OCI-LY1 (cell line): ENCODE results near the gene FFAR1.

ENCODE experiments used
- H2AFZ ChIP-seq: fragments of 200-600 bp; sonication (generic), shearing (Covaris generic); 2 replicates; pipeline ENCODE4 v1.6.0; 2014; ENCODE audit warnings: antibody characterized with exemption, mild to moderate bottlenecking, low read length
- H3F3A ChIP-seq: fragments of 200-600 bp; sonication (generic), shearing (Covaris generic); 2 replicates; pipeline ENCODE4 v1.6.0; 2014; ENCODE audit warnings: mild to moderate bottlenecking, antibody characterized with exemption, low read length, moderate library complexity; ENCODE audit not compliant: insufficient read depth
- H3K27ac ChIP-seq: fragments of 200-600 bp; sonication (generic); 2 replicates; pipeline ENCODE4 v1.5.1; 2014; ENCODE audit warnings: low read length, mixed run types, mild to moderate bottlenecking, low read depth; ENCODE audit not compliant: poor library complexity, severe bottlenecking
- H3K27me3 ChIP-seq: fragments of 200-600 bp; sonication (generic); 2 replicates; pipeline ENCODE4 v1.6.0; 2014; ENCODE audit warnings: antibody characterized with exemption, mild to moderate bottlenecking, low read length, moderate library complexity; ENCODE audit not compliant: insufficient read depth
- H3K36me3 ChIP-seq: fragments of 200-600 bp; sonication (generic); 2 replicates; pipeline ENCODE4 v1.6.1; 2014; ENCODE audit warnings: mild to moderate bottlenecking, antibody characterized with exemption, low read length, moderate library complexity, mixed read lengths; ENCODE audit not compliant: insufficient read depth
- H3K4me1 ChIP-seq: fragments of 200-600 bp; sonication (generic); 2 replicates; pipeline ENCODE4 v1.5.1; 2014; ENCODE audit warnings: mild to moderate bottlenecking, low read length, moderate library complexity; ENCODE audit not compliant: insufficient read depth, severe bottlenecking
- H3K4me2 ChIP-seq: fragments of 200-600 bp; sonication (generic), shearing (Covaris generic); 2 replicates; pipeline ENCODE4 v1.6.1; 2014; ENCODE audit warnings: low read length
- H3K4me3 ChIP-seq: fragments of 200-600 bp; sonication (generic); 2 replicates; pipeline ENCODE4 v1.5.1; 2014; ENCODE audit warnings: low read length, low read depth, mild to moderate bottlenecking, mixed read lengths; ENCODE audit not compliant: poor library complexity, severe bottlenecking
- H3K79me2 ChIP-seq: fragments of 200-600 bp; shearing (Covaris generic); 2 replicates; pipeline ENCODE4 v1.6.1; 2016; ENCODE audit warnings: mixed run types, low read length, mixed read lengths; ENCODE audit not compliant: insufficient read depth
- H3K9ac ChIP-seq: fragments of 200-600 bp; sonication (generic), shearing (Covaris generic); 2 replicates; pipeline ENCODE4 v1.6.1; 2014; ENCODE audit warnings: mild to moderate bottlenecking, low read length, mixed read lengths
- H3K9me2 ChIP-seq: fragments of 200-600 bp; sonication (generic), shearing (Covaris generic); 2 replicates; pipeline ENCODE4 v1.6.1; 2014; ENCODE audit warnings: low read depth, mild to moderate bottlenecking, low read length, mixed read lengths
- H3K9me3 ChIP-seq: fragments of 200-600 bp; shearing (Covaris generic); 2 replicates; pipeline ENCODE4 v1.6.1; 2014; ENCODE audit warnings: low read length, mixed read lengths
- H4K20me1 ChIP-seq: fragments of 200-600 bp; sonication (generic), shearing (Covaris generic); 2 replicates; pipeline ENCODE4 v1.6.0; 2016; ENCODE audit warnings: mild to moderate bottlenecking, low read length; ENCODE audit not compliant: insufficient read depth
- CTCF ChIP-seq: fragments of 200-600 bp; sonication (generic), shearing (Covaris generic); IDR thresholded peaks from 2 replicates; pipeline ENCODE4 v1.5.1; 2017; ENCODE audit warnings: mild to moderate bottlenecking, antibody characterized with exemption, low read length, moderate library complexity, mixed read lengths
- EZH2 ChIP-seq: fragments of 200-600 bp; sonication (generic), shearing (Covaris generic); IDR thresholded peaks from 2 replicates; pipeline ENCODE4 v1.8.0; 2017; ENCODE audit warnings: borderline replicate concordance, mixed run types, mild to moderate bottlenecking, antibody characterized with exemption, low read length, moderate library complexity, mixed read lengths

FFAR1 gene

DNA sequence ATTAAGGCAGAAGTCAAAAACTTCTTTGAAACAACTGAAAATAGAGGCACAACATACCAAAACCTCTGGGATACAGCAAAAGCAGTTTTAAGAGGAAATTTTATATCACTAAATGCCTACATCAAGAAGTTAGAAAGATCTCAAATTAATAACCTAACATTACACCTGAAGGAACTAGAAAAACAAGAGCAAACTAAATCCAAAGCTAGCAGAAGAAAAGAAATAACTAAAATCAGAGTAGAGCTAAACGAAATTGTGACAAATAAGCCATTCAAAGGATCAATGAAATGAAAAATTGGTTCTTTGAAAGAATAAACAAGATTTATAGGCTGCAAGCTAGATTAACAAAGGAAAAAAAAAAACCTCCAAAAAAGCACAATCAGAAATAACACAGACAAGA lies 20.7 kb downstream of the FFAR1 start:
- H3K27ac ChIP-seq, result no peak overlapping the region
- TF ChIP-seq CTCF (no peak), EZH2 (no peak)
- H3F3A ChIP-seq, result no peaks in the 10 kb centered on the region
- no peak overlapping the region for H3K9ac ChIP-seq
- H4K20me1 ChIP-seq, result no peaks in the 10 kb centered on the region
- H3K9me2 ChIP-seq, result no peaks in the 10 kb centered on the region
- H2AFZ ChIP-seq, result no peak overlapping the region
- no peaks in the 10 kb centered on the region for H3K79me2 ChIP-seq
- H3K4me1 ChIP-seq, result no peaks in the 10 kb centered on the region
- no peaks in the 10 kb centered on the region for H3K9me3 ChIP-seq
- H3K4me2 ChIP-seq, result no peak overlapping the region
- no peaks in the 10 kb centered on the region for H3K36me3 ChIP-seq
- no peaks in the 10 kb centered on the region for H3K27me3 ChIP-seq
- H3K4me3 ChIP-seq, result no peak overlapping the region

GRCh38 chr19:35369522-35369921 lies 21.8 kb downstream of the FFAR1 start:
- H3K4me3 ChIP-seq, result no peak overlapping the region

DNA sequence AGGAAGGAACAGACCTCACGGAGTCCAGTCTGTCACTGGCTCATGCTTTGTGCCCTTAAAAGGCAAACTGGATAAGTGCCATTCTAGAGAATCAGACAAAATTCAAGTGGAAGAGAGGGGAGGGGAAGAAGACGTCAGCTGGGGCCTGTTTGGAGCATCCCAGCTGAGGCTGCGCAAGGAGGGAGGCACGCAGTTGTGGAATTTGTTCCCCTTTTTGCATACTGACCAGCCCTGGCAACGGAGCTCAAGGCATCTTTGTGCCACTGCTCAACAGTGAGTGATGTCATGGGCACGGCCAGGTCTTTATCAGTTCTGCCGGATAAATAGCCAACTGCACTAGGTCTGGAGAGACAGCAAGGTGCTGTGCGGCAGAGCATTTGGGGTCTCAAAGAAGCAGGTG lies 23.0 kb downstream of the FFAR1 start, which contains the start of gene GPR42:
Gene GPR42 (plus strand): TSS at position 347 of the 400 bp plus-strand sequence. CDS start 292 bp downstream, outside the sequence.
- Histone ChIP-seq H3K4me2 (no peak within 1 kb of the TSS), H3K36me3 (no peaks in the 10 kb centered on the region), H3K4me1 (no peaks in the 10 kb centered on the region), H3K27me3 (no peaks in the 10 kb centered on the region; the same call in 1 of the 2 replicates), H3K27ac (no peak within 1 kb of the TSS), H3K9me2 (no peaks in the 10 kb centered on the region), H2AFZ (no peak within 1 kb of the TSS), H3K79me2 (no peaks in the 10 kb centered on the region), H3F3A (no peaks in the 10 kb centered on the region), H4K20me1 (no peaks in the 10 kb centered on the region), H3K4me3 (no peak within 1 kb of the TSS), H3K9me3 (no peaks in the 10 kb centered on the region), H3K9ac (no peak within 1 kb of the TSS)
- TF ChIP-seq CTCF, result no peak

More at GRCh38 chr19:35369522-35369921, 21.8 kb downstream of the FFAR1 start:
- H3K79me2 ChIP-seq, result no peaks in the 10 kb centered on the region
- H3K9me2 ChIP-seq, result no peaks in the 10 kb centered on the region
- no peaks in the 10 kb centered on the region for H3K4me1 ChIP-seq
- H3K9me3 ChIP-seq, result no peaks in the 10 kb centered on the region
- H4K20me1 ChIP-seq, result no peaks in the 10 kb centered on the region
- H3K4me2 ChIP-seq, result no peak overlapping the region
- H3K27me3 ChIP-seq, result no peaks in the 10 kb centered on the region
- no peak overlapping the region for H2AFZ ChIP-seq
- no peak overlapping the region for H3K9ac ChIP-seq
- H3K27ac ChIP-seq, result no peak overlapping the region
- TF ChIP-seq CTCF, result no peak
- no peak for TF ChIP-seq EZH2
- H3F3A ChIP-seq, result no peaks in the 10 kb centered on the region
- H3K36me3 ChIP-seq, result no peaks in the 10 kb centered on the region
